Mammary epithelial cell (primary cell): Measurements from ENCODE around the gene ZNF383.

Experiments used
- EZH2 ChIP-seq: IDR thresholded peaks from 2 replicates; pipeline ENCODE4 v1.6.1; 2012; ENCODE audit warnings: low read length, inconsistent platforms, borderline replicate concordance
- TF ChIP-seq, protein P1 (sequence below), 2 donors: IDR thresholded peaks in 1 of 2; conservative IDR thresholded peaks in 1 of 2; 2 replicates each; pipeline ENCODE4 v1.5.1; 2011 to 2012; ENCODE audit warnings: inconsistent platforms in 2 of 2, low read length in 2 of 2, mild to moderate bottlenecking in 2 of 2, control low read depth in 1 of 2, low read depth in 1 of 2; ENCODE audit not compliant: insufficient read depth in 1 of 2; ENCODE audit errors: extremely low read depth in 1 of 2

DNA sequence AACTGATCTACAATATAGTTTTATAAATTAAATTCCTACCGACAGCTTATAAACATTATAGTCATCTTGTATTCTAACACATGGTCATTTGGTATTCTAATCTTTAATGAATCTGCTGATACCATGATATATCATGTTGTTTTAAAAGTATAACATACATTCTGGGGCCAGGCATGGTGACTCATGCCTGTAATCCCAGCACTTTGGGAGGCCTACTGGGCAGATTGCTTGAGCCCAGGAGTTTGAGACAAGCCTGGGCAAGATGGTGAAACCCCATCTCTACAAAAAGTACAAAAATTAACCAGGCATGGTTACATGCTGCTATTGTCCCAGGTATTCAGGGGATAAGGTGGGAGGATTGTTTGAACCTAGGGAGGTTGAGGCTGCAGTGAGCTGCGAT, 3.1 kb downstream of the ZNF383 start:
- TF ChIP-seq, protein P1, sequence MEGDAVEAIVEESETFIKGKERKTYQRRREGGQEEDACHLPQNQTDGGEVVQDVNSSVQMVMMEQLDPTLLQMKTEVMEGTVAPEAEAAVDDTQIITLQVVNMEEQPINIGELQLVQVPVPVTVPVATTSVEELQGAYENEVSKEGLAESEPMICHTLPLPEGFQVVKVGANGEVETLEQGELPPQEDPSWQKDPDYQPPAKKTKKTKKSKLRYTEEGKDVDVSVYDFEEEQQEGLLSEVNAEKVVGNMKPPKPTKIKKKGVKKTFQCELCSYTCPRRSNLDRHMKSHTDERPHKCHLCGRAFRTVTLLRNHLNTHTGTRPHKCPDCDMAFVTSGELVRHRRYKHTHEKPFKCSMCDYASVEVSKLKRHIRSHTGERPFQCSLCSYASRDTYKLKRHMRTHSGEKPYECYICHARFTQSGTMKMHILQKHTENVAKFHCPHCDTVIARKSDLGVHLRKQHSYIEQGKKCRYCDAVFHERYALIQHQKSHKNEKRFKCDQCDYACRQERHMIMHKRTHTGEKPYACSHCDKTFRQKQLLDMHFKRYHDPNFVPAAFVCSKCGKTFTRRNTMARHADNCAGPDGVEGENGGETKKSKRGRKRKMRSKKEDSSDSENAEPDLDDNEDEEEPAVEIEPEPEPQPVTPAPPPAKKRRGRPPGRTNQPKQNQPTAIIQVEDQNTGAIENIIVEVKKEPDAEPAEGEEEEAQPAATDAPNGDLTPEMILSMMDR (conservative IDR thresholded peaks at IDR 0.05 in 1 of 2, IDR thresholded peaks at IDR 0.05 in 1 of 2; ENCODE audit: extremely low read depth in 1 of 2, insufficient read depth in 1 of 2, low read depth in 1 of 2, low read length in 2 of 2), result no peak
- no peak for TF ChIP-seq EZH2
